Activated CD8-positive, alpha-beta memory T cell treated with anti-CD3 and anti-CD28 coated beads, Interleukin-2, amount 50 U/mL, for 48 hours (primary cell): ENCODE measurements around the gene RNF225.
"Not testable (repeated sequence)": the region's sequence is repeated elsewhere in the genome, so short reads cannot be mapped to it uniquely, and the experiment has no call there.

Experiments used
- DNase-seq: peaks from one replicate; pipeline ENCODE4 v3.0.0-alpha.2; 2020

RNF225 gene

DNA sequence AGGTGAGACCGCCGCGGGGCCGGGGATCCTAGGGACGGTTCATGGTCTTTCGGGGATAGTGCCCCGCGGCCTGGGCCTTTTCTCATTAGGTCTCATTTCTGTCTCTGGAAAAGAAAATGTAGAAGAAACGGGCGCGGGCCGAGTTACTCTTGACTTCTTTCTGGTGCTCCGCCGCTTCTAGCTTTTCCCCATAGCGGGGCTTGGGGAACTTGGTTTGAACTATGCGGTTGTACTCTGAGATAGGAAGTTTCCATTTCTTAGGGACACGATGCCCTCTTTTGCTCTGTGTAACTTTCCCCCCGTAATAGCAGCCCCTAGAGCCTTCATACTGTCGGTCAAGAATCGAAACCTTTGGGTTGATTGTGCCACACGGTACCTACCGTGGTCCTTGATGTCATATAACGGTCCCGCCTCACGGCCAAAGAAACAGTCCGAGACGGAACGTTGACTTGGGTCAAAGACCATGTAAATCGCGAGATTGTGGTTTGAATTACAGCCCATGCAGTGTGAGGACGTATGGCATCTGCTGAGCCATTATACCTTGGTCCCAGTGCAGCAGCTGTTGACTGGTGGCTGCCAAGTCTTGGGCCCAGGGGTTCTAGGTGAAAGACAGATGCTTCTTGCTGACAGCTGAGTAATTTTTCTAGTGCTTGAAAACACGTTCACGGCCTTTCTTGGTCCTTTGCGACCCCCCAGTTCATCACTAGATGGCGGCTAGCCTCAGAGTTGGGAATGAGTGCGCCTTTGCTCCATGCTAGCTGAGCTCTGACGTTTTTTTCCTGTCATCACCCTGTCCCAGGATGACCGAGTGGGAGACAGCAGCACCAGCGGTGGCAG lies 7.9 kb upstream of the RNF225 start:
- peak; percentile 58 for DNase-seq

GRCh38 chr19:58388175-58388526 lies 7.3 kb upstream of the RNF225 start:
- DNase-seq, result no peak

DNA sequence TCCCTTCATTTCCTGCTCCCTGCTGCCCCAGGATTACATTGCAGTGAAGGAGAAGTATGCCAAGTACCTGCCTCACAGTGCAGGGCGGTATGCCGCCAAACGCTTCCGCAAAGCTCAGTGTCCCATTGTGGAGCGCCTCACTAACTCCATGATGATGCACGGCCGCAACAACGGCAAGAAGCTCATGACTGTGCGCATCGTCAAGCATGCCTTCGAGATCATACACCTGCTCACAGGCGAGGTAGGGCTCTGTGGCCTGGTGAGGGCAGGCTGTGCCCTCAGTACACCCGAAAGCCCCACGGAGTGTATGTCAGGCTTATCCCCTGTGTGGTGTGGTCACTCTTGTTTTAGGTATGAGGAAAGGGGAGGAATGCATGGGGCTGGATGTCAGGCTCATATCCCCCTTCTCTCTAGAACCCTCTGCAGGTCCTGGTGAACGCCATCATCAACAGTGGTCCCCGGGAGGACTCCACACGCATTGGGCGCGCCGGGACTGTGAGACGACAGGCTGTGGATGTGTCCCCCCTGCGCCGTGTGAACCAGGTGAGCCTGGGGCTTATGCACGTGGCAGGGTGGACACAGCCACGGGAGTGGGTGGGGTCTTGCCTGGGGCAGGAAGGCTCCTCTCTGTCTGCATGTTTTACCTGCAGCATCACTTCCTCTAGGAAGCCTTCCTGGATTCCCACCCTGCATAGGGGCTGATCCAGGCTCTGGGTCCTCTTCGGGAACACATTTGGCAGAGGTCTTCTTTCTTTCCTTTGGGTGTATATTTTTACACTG lies 2.3 kb upstream of the RNF225 start:
- peak; percentile 57 for DNase-seq

- DNase-seq, result no peak
Measured at GRCh38 chr19:58393725-58394033, 1.8 kb upstream of the RNF225 start.

- peak; percentile 62 for DNase-seq
Measured at GRCh38 chr19:58394821-58395219, 636 bp upstream of the RNF225 start.

DNA sequence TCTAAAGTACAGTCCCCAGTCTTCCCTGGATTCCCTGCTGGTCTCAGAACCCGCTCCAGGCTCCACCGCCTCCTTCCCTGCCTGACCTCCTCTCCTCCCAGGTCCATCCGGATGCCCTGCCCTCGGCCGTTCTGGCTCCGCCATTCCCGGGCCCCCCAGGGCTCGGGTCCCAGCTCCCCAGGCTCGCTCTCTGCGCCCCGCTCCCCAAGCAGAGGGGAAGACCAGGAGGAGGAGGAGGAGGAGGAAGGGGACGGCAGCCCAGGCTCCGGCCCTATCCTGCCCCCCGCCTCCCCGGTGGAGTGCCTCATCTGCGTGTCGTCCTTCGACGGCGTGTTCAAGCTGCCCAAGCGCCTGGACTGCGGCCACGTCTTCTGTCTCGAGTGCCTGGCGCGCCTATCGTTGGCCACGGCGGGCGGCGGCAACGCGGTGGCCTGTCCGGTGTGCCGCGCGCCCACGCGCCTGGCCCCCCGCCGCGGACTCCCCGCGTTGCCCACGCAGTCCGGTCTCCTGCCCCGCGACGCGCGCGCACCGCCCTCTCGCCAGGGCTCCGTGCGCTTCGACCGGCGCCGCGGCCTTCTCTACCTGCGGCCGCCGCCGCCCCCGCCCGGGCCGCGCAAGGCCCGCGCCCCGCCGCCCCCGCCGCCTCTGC lies 647 bp downstream of the RNF225 start:
- no peak for DNase-seq

GRCh38 chr19:58396691-58397532 lies 1.5 kb downstream of the RNF225 start:
- peak; percentile 70 for DNase-seq

DNA sequence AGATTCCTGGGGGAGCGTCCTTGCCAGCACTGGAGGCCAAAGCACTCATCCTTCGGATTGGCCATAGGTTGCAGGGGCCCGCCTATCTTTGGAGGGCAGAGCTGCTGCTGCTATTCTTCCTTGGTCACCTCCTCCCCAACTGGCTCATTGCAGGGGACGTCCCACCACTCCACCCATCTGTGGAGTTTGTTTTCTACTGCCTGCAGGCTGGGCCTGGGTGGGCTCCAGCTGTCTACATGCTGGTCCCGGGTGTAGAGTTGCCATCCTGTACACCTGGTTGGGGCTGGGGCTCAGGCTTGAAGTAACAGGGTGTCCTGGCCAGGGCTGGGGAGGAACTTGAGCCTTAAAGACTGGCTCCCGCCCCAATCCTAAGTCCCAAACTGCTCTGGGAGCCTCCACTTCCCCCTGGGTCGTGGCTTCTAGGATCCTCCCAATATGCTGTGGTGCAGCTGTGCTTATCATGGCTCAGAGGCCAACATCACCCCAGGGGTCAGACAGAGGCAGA lies 2.1 kb downstream of the RNF225 start:
- DNase-seq, result peak; percentile 60

DNA sequence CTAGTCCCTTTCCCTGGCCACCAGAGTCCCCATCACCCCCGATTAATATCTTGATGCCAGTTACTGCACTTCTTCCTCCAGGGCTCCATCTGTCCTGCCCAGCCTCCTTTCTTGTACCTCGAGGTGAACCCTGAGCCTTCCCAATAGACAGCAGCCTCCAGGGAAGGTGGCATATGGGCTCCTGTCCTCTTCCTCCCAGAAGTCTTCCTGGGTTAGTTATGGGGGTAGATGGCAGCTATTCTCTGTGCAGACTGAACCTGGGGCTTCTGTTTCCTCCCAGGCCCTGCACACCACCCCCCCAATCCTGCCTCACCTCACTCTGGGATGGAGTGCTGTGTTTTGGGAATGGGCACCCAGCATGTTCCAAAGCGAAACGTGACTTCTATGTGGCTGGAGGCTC lies 2.6 kb downstream of the RNF225 start:
- DNase-seq, result no peak

DNA sequence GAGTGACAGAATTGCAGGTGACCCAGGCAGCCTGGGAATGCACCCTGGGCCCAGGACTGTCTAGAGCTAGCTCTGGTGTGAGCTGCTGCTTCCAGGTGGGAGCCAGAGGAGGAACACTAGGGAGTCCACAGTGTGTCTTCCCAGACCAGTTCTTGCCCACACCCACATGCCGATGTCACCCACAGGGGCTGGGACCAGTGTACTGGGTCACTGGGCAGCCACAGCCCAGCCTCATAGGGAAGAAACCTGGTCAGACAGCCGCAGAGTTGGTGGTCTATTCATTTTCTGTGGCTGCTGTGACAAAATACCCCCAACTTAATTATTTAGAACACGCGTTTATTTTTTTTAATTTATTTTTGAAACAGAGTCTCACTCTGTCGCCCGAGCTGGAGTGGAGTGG lies 3.1 kb downstream of the RNF225 start:
- DNase-seq, result no peak

GRCh38 chr19:58399903-58400302 lies 4.4 kb downstream of the RNF225 start:
- no peak for DNase-seq

- DNase-seq, result no peak
Measured at GRCh38 chr19:58400316-58400915, 5.0 kb downstream of the RNF225 start.

- DNase-seq, result peak; percentile 99
Measured at GRCh38 chr19:58400916-58401839, 5.7 kb downstream of the RNF225 start.

DNA sequence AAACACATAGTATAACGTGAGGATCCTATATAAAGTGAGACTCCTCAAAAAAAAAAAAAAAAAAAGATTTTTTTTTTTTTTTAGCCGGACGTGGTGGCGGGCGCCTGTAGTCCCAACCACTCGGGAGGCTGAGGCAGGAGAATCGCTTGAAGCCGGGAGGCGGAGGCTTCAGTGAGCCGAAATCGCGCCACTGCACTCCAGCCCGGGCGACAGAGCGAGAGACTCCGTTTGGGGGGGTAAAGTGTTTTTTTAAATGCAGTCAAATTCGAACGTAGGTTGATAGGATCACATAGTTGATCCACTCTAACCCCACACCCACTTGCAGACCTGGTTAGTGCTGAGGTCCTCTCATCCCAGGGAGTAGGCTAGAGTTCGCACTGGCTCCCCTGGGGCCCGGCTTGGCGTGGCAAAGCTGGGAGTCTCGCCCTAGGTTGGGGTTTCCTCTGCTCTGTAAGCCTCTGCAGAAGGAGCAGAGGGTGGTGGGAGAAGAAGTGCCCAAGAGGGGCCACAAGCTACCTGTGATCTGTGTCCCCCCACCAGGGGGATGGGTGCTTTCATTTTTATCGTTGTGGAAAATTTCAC lies 6.5 kb downstream of the RNF225 start:
- DNase-seq, result no peak

GRCh38 chr19:58403920-58404478 lies 8.5 kb downstream of the RNF225 start:
- not testable (repeated sequence) for DNase-seq

GRCh38 chr19:58406818-58407657 lies 11.6 kb downstream of the RNF225 start:
- DNase-seq, result no peak

GRCh38 chr19:58407658-58408151 lies 12.2 kb downstream of the RNF225 start:
- DNase-seq, result no peak

- peak; percentile 97 for DNase-seq
Measured at GRCh38 chr19:58408152-58409009, 12.9 kb downstream of the RNF225 start, which contains the start of gene ZNF584. Gene ZNF584 (plus strand): TSS chr19:58408649. CDS start chr19:58409148, 499 bp downstream.
